Endothelial cell of hepatic sinusoid (primary cell): ENCODE results near the gene USB1.

ENCODE experiments used
- in situ Hi-C: cut with HindIII; loops from 2 replicates; pipeline ENCODE4 v1.10.0; 2017; ENCODE audit warnings: low sequenced_read_pairs

Gene USB1

GRCh38 chr16:58013201-58013956, 12.2 kb downstream of the USB1 start:
- in situ Hi-C loops, result no loop called here

DNA sequence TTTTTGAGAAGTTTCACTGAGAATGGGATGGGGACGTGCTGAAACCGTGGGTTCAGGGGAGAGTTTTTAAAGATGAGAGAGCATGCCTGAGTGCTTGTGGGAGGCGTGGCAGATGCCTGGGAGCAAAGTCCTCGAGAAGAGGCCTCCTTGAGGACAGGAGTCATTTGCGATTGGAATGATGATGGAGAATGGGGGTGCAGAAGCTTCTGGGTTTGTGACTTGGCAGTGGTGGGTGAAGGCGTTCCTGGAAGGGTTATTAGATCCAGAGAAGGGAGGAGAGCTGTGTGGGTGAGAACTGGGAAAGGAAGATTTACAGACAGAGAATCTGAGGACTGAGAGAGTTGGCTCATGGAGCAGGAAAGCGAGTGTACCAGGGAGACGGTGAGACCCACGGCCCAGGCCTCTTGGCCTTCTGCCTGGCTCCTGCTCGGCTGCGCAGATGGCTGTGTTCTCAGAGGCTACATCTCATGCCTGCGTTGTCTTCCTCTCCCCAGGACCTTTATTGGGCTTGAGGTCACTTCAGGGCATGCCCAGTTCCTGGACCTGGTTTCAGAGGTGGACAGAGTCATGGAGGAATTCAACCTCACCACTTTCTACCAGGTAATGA, 15.7 kb downstream of the USB1 start:
- in situ Hi-C loops, result loop anchor here (5.0 kb wide), 1 partner anchor 100 kb away; no protein-coding TSS in a partner anchor

- in situ Hi-C loops, result loop anchor here (5.0 kb wide), 1 partner anchor 98 kb away; no protein-coding TSS in a partner anchor
These were observed 17.6 kb downstream of the USB1 start for GRCh38 chr16:58018803-58019202.

DNA sequence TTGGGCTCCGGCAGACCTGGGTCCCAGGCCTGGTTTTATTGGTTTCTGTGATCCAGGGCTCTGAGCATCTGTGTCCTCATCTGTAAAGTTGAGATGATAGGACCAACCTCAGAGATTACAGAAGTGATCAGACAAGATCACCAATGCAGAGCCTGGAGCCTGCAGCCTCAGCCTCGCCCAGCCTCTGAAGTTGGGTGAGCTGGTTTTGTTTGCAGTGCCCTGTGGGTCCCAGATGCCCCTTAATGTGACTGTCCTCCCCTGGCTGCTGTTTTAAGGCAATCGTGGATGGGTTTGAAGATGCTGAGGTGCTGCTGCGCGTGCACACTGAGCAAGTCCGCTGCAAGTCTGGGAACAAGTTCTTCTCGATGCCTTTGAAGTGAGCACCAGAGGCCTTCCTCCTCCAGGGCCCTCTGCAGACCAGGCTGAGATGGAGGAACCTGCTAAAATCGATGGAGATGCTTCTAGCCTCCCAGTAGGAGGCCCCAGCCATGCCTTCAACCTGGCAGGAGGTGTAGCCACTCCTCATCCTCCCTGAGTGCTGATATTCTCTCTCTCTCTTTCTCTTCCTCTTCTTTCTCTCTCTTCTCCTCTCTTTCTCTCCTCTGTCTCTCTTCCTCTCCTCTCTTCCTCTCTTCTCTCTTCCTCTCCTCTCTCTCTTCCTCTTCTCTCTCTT, 18.8 kb downstream of the USB1 start:
- in situ Hi-C loops, result loop anchor here (5.0 kb wide), 1 partner anchor 97 kb away; no protein-coding TSS in a partner anchor

DNA sequence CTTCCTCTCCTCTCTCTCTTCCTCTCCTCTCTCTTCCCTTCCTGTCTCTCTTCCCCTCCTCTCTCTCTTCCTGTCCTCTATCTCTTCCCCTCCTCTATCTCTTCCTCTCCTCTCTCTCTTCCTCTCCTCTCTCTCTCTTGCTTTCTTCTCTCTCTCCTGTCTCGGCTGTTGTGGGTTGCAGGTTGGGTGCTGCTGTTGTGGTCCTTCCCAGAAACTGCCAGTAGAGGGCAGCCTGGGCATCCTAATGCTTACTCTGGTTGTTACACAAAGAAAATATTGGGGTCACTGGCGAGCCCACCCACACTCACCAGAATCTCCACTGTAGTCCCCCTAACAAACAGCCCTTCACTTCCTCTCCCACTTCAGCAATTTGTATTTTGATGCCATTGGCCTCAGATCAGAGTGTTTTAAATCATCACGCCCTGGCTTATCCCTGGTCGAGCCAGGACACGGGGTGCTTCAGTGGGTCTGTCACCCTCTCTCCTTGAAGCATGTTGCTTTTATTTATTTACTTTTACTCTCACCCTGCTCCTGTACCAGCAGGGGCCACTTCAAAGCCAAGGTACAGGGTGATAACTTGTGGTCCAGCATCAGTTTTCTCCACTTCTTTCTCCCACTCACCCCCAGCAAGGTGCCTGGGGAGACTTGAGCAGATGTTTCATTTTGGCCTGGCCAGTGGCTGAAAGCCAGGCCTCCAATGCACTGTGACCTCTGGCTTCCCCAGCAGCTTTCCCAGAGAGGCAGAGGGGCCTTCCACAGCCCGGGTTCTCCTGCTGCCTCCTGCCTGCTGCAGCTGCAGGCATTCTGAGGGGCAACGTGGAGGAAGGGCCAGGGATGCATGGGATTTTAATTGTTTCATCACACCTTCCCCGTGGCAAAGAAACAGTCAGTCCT, 19.7 kb downstream of the USB1 start:
- in situ Hi-C loops, result no loop called here

DNA sequence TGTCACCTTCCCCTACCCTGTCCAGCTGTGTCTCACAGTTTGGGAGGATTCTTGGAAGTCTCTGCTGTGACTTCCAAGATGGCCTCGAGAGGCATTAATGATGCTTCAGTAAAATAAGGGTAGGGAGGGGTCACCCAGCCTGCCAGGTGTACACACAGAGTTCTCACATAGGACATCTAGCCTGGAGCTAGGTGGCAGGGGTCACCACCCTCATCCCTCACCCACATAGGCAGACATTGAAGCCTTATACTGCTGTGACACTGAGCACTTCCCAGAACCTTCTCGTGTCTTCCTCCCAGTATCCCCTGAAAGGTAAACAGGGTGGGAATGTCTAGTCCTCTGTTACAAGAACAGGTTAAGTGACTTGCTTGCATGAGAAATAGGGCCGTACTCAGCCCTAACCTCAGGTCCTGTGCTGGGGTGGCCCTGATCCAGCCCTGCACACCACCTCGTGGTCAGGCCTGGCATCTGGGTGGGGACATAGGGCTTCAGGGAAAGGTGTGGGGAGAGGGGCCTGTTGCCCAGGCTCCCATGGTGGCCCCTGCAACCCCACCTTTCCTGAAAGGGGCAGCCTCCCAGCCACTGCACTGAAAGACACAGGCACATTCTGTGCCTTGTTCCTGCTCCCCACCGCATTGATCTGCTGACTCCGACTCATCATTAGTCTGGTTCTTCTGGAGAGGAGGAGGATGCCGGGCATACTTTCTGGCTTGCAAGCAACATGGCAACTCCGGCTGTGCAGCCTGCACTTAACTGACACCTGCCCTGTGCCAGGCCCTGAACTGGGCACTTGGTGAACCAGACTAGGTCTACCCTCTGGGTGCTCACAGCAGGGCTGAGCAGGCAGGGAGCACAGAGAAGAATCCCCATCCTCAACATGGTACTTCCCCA, 20.7 kb downstream of the USB1 start:
- in situ Hi-C loops, result no loop called here

DNA sequence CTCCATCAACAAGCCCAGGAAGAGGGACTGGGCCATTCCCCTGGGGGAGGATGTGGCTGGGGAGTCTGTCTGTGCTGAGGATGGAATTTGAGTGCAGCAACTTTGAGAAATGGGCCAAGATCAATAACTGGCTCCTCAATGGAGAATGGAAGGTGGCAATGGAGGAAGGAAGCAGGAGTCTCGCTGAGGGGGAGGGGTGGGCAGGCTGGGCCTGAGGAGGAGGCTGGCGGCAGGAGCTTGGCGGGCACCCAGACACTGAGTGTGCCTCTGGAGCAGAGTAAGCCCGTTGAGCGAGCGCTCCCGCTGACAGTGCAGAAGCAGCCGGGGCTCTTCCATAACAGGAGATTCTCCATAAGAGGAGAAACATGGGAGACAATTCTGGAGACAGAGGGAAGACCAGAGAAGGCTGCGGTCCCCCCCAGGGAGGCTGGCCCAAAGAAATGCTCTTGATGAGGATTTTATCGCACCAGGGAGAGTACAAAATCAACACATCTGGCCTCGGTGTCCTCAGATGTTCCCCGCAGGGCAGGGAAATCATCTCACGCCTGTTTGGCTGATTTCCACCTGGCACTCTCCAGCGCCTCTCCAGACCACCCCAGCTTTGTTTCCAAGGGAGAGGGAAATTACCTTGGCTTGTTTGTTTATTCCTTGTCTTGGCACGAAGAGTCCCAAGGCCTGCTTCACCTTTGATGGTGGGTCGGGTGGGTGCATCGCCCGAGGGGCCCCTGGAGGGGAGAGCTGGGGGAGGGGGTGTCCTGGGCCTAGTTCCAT, 21.6 kb downstream of the USB1 start:
- in situ Hi-C loops, result no loop called here

DNA sequence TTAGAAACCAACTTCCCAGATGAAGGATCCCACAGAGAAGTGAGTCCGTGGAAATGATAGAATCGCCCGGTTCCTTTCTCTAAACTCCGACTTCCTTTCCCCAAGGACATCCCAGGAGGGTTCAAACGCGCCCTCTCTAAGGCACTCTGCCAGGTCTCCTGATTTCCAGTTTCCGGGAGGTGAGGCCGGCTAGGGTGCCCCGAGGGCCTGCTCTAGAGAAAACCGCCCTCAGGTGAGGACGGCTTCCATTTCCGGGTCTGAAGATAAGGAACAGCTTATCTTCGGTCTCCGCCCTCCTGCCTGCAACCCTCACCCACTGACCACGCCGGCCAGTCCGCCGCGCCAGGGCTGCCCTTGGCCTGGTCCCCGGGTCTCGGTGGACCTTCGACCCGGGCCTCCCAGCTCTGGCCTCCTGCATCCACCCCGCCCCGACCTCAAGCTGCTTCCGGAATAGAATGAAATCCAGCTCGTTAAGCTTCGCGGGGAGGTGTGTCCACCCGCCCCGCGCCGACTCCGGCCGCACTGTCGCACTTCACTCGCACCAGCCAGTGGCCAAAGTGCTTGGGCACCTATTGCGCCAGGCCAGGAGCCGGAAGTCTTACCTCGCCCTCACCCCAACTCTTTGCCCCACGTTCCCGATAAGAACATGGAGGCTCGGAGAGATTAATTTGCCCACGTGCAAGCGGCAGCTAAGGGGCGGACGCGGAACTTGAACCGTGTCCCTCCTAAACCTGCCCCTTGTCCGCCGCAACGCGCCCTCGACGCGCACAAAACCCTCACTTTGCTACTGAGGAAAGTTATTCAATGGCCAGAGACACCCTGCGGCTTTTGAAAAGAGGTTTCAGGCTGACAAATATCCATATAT, 23.5 kb downstream of the USB1 start:
- in situ Hi-C loops, result no loop called here

DNA sequence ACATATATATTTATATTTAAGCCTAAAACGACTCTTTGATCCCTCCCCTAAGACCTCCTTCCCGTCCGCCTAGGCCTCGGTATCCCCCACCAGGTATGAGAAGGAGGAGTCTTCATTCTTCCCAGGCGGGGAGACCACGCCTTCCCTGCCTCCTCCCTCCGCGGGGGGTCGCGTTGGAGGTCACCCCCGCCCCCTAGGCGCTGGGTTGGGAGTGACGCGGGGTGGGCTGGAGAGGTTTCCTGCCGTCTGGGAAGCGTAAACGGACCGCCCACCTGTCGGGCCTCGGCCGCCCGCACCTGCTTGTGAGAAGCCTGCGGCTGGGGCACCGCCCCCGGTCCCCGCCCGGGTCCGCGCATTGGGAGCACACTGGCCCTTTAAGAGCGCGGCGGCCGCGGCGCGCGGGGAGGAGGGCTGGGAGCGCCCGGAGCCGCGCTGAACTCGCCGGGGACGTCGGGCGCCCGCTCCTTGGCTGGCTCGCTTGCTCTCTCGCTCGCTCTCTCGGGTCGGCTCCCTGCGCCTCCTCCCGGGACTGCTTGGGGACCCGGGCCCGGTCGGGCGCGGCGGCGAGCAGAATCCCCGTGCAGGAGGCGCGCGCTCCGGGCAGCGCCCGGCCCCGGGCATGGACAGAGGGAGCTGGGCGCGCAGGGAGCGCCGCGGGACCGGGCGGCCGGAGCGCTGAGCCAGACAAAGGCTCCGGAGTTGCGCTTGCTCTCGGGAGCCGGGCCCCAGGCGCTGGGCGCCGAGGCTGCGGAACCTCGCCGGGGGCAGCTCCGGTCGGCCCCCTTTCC, 24.3 kb downstream of the USB1 start, which contains the start of gene MMP15:
Gene MMP15, plus strand, starts transcription at position 404 of the 788 bp plus-strand sequence. CDS start 597 bp downstream, outside the sequence.
- in situ Hi-C loops, result no loop called here

DNA sequence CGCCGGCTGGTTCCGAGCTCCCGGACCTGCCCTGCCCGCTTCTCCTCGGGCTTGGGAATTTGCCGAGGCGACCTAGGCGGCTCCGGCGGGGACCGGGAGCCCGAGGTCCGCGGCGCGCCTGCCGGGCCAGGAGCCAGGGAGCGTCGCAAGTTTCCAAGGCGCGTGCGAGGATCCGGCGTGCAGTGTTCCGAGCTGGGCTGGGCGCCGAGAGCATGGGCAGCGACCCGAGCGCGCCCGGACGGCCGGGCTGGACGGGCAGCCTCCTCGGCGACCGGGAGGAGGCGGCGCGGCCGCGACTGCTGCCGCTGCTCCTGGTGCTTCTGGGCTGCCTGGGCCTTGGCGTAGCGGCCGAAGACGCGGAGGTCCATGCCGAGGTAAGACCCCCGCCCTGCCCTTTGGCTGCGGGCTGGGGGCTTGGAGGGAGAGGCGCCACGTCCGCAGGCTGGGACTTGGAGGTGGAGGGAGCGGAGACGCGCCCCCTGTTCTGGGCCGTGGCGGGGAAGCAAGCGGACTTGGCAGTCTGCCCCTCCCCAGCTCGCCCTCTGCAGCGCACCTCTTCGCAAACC, 25.0 kb downstream of the USB1 start:
- in situ Hi-C loops, result no loop called here

DNA sequence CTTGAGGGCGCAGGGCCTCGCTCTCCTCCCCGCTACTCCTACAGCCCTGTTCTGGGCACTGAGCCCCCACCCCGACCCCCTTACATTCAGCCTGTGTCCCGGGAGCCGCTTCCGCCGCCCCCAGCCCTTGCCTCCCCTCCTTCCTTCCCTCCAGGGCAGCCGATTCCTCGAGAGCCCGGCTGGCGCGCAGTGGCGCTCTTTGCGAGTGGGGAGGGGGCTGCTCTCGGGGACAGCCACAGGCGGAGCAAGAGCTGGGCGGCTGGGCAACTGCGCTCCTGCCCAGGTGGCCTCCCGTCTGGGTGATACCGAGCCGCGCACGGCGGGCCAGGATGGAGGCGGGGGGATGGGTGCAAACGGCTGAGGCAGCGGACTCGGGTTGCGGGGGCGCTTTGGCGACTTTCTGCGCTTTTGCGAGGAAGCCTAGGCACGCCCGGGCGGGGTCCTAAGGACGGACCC, 25.5 kb downstream of the USB1 start:
- in situ Hi-C loops, result no loop called here

GRCh38 chr16:58027161-58027915, 26.1 kb downstream of the USB1 start:
- in situ Hi-C loops, result no loop called here

DNA sequence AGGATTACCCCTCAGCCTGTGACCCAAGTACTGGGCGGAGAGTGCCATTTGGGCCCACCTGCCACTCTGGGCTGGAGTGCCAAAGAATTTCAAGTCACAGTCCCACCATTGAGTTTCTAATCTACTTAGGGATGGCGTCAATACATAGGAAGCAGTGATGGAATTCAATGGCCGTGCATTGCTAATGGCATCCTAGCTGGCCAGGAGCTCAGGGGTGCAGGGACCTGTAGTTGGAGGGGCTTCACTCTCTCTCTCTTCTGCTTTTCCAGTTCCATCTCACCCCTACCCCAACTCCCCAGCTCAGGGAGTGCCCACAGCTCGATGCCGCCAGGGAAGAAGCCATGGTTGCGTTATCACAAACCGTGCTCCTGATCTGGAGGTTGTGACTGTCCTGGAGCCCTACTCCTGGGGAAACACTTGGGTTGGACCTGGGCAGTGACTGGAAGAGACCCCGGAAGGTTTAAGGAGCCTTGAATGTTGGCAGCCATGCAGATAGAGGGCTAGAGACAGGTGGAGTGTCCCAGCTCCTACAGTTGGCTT, 26.8 kb downstream of the USB1 start:
- in situ Hi-C loops, result no loop called here

GRCh38 chr16:58028541-58029070, 27.4 kb downstream of the USB1 start:
- in situ Hi-C loops, result no loop called here

- in situ Hi-C loops, result no loop called here
These were observed 28.2 kb downstream of the USB1 start for GRCh38 chr16:58029410-58029809.
